PC-3 (cell line): Measurements from ENCODE around the gene RAD9A. TPM values are rescaled to one million over a fixed set of nuclear protein-coding genes. Genes with fewer than 3 reads are reported as not detected.

Experiments
- ATAC-seq: fragments of 200-7000 bp; cut with Tn5 transposase; 2 replicates; pipeline ENCODE4 v1.9.1; 2020; ENCODE audit warnings: mild to moderate bottlenecking, moderate library complexity
- BruUV-seq: library from RNA; stranded (reverse); fragments of 400-500 nt; replicated peaks from 2 replicates; lab custom pipeline; 2021; lab: Mats Ljungman, UMichigan
- CTCF ChIA-PET: fragments of 300-600 bp; sonication (Branson Sonifier 250); formaldehyde crosslinking; loops from one replicate; lab custom pipeline; 2022; ENCODE audit warnings: antibody characterized with exemption; lab: Charles Lee
- POLR2A ChIA-PET: fragments of 300-600 bp; sonication (Branson Sonifier 250); formaldehyde crosslinking; loops from one replicate; lab custom pipeline; 2022; ENCODE audit warnings: antibody characterized with exemption; ENCODE audit not compliant: unreplicated experiment; lab: Charles Lee
- DNase-seq: peaks from one replicate; pipeline ENCODE4 v3.0.0-alpha.2; 2015
- H2AFZ ChIP-seq: fragments of 300-600 bp; sonication (generic); 2 replicates; pipeline ENCODE4 v1.6.0; 2016; ENCODE audit warnings: antibody characterized with exemption, low read length
- H3F3A ChIP-seq: fragments of 300-600 bp; sonication (generic); one replicate; pipeline ENCODE4 v1.6.0; 2017; ENCODE audit warnings: antibody characterized with exemption, low read length, control low read depth, mild to moderate bottlenecking; ENCODE audit not compliant: unreplicated experiment
- H3K27ac ChIP-seq: fragments of 300-600 bp; sonication (generic); 2 replicates; pipeline ENCODE4 v1.5.1; 2016; ENCODE audit warnings: mild to moderate bottlenecking, low read length
- H3K27me3 ChIP-seq: fragments of 300-600 bp; sonication (generic); 2 replicates; pipeline ENCODE4 v1.6.1; 2016; ENCODE audit warnings: low read length, mixed read lengths
- H3K36me3 ChIP-seq: fragments of 300-600 bp; sonication (generic); 2 replicates; pipeline ENCODE4 v1.6.1; 2016; ENCODE audit warnings: low read depth, mixed run types, low read length, mixed read lengths
- H3K4me1 ChIP-seq: fragments of 300-600 bp; sonication (generic); 2 replicates; pipeline ENCODE4 v1.5.1; 2016; ENCODE audit warnings: low read length; ENCODE audit not compliant: insufficient read depth
- H3K4me2 ChIP-seq: fragments of 300-600 bp; sonication (generic); 2 replicates; pipeline ENCODE4 v1.6.0; 2016; ENCODE audit warnings: low read length
- H3K4me3 ChIP-seq: fragments of 300-600 bp; sonication (generic); 2 replicates; pipeline ENCODE4 v1.5.1; 2016; ENCODE audit warnings: mild to moderate bottlenecking, low read length, mixed read lengths
- H3K79me2 ChIP-seq: fragments of 300-600 bp; sonication (generic); 2 replicates; pipeline ENCODE4 v1.6.1; 2017; ENCODE audit warnings: low read length, mixed read lengths
- H3K9ac ChIP-seq: fragments of 300-600 bp; sonication (generic); 2 replicates; pipeline ENCODE4 v1.6.0; 2016; ENCODE audit warnings: mild to moderate bottlenecking, low read length
- H3K9me2 ChIP-seq: fragments of 300-600 bp; sonication (generic); replicated peaks from 2 replicates; pipeline ENCODE4 v1.6.1; 2016; ENCODE audit warnings: mixed run types, low read length, mixed read lengths
- H3K9me3 ChIP-seq: fragments of 300-600 bp; sonication (generic); 2 replicates; pipeline ENCODE4 v1.6.1; 2016; ENCODE audit warnings: low read length, mixed read lengths
- H4K20me1 ChIP-seq: fragments of 300-600 bp; sonication (generic); 2 replicates; pipeline ENCODE4 v1.6.1; 2016; ENCODE audit warnings: low read length, mixed read lengths
- EZH2 ChIP-seq: fragments of 300-600 bp; sonication (generic); IDR thresholded peaks from one replicate; pipeline ENCODE4 v1.6.1; 2017; ENCODE audit warnings: antibody characterized with exemption, mild to moderate bottlenecking, low read length; ENCODE audit not compliant: unreplicated experiment
- EZH2phosphoT487 ChIP-seq: fragments of 300-600 bp; sonication (generic); IDR thresholded peaks from 2 replicates; pipeline ENCODE4 v1.6.1; 2018; ENCODE audit warnings: mild to moderate bottlenecking, antibody characterized with exemption, low read length, borderline replicate concordance
- intact Hi-C: fragments of 100-400 bp; cut with micrococcal nuclease; formaldehyde crosslinking; loops from 2 replicates; pipeline ENCODE4 v1.9.0; 2023
- total RNA-seq: library from RNA; depleted of rRNA; stranded (reverse); fragments of >200 nt; gene quantifications from 2 replicates; pipeline ENCODE4 v1.2.3, GENCODE V29; 2014
- TF ChIP-seq, protein P1 (sequence below): fragments of 300-600 bp; sonication (generic); conservative IDR thresholded peaks from 2 replicates; pipeline ENCODE4 v1.5.1; 2017; ENCODE audit warnings: antibody characterized with exemption, low read depth, mild to moderate bottlenecking, low read length

RAD9A gene
- total RNA-seq, 1 experiment from 2014 or later: 45.5 TPM

- Histone ChIP-seq H3K9me3 (no peaks in the 10 kb centered on the region), H3K9ac (no peak overlapping the region), H3F3A (peaks cover 8% of the 10 kb centered on the region), H3K4me3 (no peak overlapping the region), H3K4me2 (no peak overlapping the region), H3K9me2 (no peaks in the 10 kb centered on the region), H3K36me3 (no peaks in the 10 kb centered on the region), H3K79me2 (peaks cover 13% of the 10 kb centered on the region), H4K20me1 (no peaks in the 10 kb centered on the region), H3K4me1 (peaks cover 52% of the 10 kb centered on the region), H2AFZ (no peak overlapping the region), H3K27me3 (no peaks in the 10 kb centered on the region), H3K27ac (no peak overlapping the region)
- no TSS peak for BruUV-seq
- intact Hi-C loops: no loop called here
- no peak for DNase-seq
- CTCF ChIA-PET: no interaction called here
- TF ChIP-seq, protein P1, sequence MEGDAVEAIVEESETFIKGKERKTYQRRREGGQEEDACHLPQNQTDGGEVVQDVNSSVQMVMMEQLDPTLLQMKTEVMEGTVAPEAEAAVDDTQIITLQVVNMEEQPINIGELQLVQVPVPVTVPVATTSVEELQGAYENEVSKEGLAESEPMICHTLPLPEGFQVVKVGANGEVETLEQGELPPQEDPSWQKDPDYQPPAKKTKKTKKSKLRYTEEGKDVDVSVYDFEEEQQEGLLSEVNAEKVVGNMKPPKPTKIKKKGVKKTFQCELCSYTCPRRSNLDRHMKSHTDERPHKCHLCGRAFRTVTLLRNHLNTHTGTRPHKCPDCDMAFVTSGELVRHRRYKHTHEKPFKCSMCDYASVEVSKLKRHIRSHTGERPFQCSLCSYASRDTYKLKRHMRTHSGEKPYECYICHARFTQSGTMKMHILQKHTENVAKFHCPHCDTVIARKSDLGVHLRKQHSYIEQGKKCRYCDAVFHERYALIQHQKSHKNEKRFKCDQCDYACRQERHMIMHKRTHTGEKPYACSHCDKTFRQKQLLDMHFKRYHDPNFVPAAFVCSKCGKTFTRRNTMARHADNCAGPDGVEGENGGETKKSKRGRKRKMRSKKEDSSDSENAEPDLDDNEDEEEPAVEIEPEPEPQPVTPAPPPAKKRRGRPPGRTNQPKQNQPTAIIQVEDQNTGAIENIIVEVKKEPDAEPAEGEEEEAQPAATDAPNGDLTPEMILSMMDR: no peak
- no peak for TF ChIP-seq EZH2
- no peak for TF ChIP-seq EZH2phosphoT487
- ATAC-seq: no peak
- POLR2A ChIA-PET: interaction anchor here (0.5 kb wide), 1 partner anchor 54 kb away, joined by 8 read pairs; the partner anchor contains the start of gene PPP1CA
Observed at GRCh38 chr11:67347964-67348749, 43.6 kb upstream of the RAD9A start.

DNA sequence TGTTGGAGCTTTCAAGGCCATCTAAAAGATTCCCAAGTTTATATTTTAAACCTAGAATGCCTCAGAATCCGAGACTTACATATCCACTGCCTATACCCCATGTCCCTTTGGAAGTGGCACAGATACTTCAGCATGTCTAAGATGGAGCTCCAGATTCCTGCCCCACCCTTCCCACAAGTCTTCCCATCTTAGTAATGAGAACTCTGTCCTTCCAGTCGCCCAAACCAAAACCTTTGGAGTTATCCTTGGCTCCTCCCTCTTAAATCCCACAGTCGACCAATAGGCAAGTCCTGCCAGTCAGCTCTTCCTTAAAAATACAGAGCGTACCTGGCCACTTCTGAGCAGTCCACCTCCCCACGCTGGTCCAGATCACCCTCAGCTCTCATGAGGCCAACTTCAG is 42.8 kb upstream of the RAD9A start:
- peaks cover 58% of the 10 kb centered on the region for H3K4me1 ChIP-seq
- intact Hi-C loops: no loop called here
- ChIA-PET POLR2A (interaction anchor here (0.5 kb wide), 1 partner anchor 53 kb away, joined by 8 read pairs; the partner anchor contains the start of gene PPP1CA), CTCF (no interaction called here)
- H3K27ac ChIP-seq: no peak overlapping the region
- peaks cover 12% of the 10 kb centered on the region for H3F3A ChIP-seq
- H4K20me1 ChIP-seq: no peaks in the 10 kb centered on the region
- H3K9me2 ChIP-seq: no peaks in the 10 kb centered on the region
- no peaks in the 10 kb centered on the region for H3K36me3 ChIP-seq
- no peaks in the 10 kb centered on the region for H3K27me3 ChIP-seq
- H3K9me3 ChIP-seq: no peaks in the 10 kb centered on the region
- no peak overlapping the region for H3K4me3 ChIP-seq
- TF ChIP-seq, protein P1: no peak
- TF ChIP-seq EZH2phosphoT487 (no peak), EZH2 (no peak)
- H3K79me2 ChIP-seq: peaks cover 14% of the 10 kb centered on the region
- H2AFZ ChIP-seq: no peak overlapping the region
- no peak overlapping the region for H3K4me2 ChIP-seq
- no peak for ATAC-seq
- no TSS peak for BruUV-seq
- no peak for DNase-seq
- H3K9ac ChIP-seq: no peak overlapping the region

DNA sequence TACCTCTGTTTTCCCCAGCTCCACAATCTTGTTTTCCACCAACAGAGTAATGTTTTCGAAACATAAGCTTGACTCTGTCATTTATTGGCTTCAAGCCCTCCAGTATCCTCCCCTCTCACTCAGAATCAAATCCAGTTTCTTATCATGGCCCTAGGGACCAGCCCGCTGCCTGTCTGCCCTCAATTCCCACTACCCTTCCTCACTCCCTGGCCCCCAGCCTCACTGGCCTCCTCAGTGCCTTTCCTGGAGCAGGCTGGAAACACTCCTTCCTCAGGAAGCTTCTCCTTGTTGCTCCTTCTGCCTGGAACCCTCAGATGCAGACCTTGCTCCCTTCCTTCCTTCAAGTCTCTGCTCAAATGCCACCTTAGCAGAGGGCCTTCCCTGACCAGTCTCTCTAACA is 42.3 kb upstream of the RAD9A start:
- Histone ChIP-seq H3K79me2 (peaks cover 14% of the 10 kb centered on the region), H2AFZ (no peak overlapping the region), H3K4me1 (peaks cover 59% of the 10 kb centered on the region), H3K27me3 (no peaks in the 10 kb centered on the region), H3K4me3 (no peak overlapping the region), H4K20me1 (no peaks in the 10 kb centered on the region), H3K9me3 (no peaks in the 10 kb centered on the region), H3K4me2 (no peak overlapping the region), H3K9ac (no peak overlapping the region), H3K36me3 (no peaks in the 10 kb centered on the region), H3K27ac (no peak overlapping the region), H3F3A (peaks cover 15% of the 10 kb centered on the region), H3K9me2 (no peaks in the 10 kb centered on the region)
- ChIA-PET CTCF (no interaction called here), POLR2A (no interaction called here)
- no peak for TF ChIP-seq EZH2phosphoT487
- TF ChIP-seq, protein P1: no peak
- no peak for TF ChIP-seq EZH2
- ATAC-seq: no peak
- intact Hi-C loops: no loop called here
- BruUV-seq: no TSS peak
- no peak for DNase-seq
